Stimulated activated CD4-positive, alpha-beta T cell treated with anti-CD3 and anti-CD28 coated beads, Interleukin-2, amount 100 ng/mL, for 4 hours (primary cell): Measurements from ENCODE around the gene PLEKHA7.
"Not testable (repeated sequence)": the region's sequence is repeated elsewhere in the genome, so short reads cannot be mapped to it uniquely, and the experiment has no call there.

Experiments
- DNase-seq: peaks from one replicate; pipeline ENCODE4 v3.0.0-alpha.2; 2020; ENCODE audit warnings: low read depth

Gene PLEKHA7

GRCh38 chr11:16977994-16978315 lies 36.3 kb downstream of the PLEKHA7 start:
- DNase-seq, result no peak

- no peak for DNase-seq
Observed at GRCh38 chr11:16977136-16977993, 36.8 kb downstream of the PLEKHA7 start.

DNA sequence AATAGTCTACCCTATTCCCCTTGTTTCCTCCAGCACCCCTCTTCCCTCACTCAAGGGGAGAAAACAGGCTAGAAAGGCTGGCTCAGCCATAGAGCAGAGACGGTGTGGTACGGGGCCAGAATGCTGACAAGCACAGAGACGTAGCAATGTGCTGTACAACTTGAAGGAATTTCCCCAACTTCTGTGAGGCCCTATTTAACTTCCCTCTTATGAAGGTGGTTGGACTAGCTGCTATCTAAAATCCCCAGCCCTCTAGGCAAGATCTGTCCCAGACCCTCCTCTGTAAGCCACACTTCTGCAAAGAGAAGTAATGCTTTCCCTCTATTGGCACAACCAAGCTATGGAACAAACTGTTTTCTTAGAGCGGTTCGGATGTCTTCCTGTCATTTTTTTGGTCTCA lies 37.8 kb downstream of the PLEKHA7 start:
- DNase-seq, result no peak

DNA sequence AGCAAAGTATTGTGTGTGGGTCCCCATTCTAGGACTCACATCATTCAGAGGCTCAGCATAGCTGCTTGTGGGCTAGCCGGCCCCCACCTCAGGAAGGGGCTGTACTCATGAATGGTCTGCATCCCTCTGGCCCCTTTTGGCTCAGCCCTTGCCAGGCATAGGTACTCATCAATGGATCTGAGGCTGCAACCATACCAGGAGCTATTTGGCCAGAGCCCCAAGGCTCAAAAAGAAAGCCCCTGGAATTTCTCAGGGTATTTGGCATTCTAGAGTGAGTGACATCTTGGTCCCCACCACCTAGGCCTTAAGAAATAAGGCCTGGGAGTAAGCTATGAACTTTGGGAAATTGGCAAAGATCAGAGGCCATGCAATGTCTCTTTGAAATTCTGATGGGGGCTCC lies 38.3 kb downstream of the PLEKHA7 start:
- no peak for DNase-seq

DNA sequence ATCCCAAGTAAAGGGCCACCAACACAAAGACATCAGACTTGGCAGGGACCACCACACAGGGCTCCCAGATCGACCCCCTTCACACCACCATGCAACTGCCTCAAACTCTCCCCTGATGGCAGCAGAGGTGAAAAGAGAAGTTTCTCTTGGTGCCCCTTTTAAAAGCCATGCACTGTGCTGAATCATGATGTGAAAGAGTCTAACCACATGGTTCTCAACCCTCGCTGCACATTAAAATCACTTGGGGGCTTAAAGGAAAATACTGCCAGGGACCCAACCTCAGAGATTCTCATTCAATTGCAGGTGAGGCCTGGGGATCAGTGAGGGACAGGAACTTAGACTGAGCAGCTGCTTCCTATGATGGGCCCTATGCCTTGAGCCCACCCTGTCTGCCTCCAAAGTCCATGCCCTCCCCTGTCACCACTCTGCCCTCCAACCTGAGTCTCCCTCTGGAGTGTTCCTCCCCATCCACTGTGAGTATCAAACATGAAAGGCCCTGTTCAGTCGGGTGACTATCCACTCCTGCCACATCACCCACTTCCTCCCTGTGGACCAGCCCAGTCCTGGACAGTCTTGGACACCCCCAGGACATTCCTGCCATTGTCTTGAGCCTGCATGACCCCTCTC lies 40.8 kb downstream of the PLEKHA7 start:
- no peak for DNase-seq

DNA sequence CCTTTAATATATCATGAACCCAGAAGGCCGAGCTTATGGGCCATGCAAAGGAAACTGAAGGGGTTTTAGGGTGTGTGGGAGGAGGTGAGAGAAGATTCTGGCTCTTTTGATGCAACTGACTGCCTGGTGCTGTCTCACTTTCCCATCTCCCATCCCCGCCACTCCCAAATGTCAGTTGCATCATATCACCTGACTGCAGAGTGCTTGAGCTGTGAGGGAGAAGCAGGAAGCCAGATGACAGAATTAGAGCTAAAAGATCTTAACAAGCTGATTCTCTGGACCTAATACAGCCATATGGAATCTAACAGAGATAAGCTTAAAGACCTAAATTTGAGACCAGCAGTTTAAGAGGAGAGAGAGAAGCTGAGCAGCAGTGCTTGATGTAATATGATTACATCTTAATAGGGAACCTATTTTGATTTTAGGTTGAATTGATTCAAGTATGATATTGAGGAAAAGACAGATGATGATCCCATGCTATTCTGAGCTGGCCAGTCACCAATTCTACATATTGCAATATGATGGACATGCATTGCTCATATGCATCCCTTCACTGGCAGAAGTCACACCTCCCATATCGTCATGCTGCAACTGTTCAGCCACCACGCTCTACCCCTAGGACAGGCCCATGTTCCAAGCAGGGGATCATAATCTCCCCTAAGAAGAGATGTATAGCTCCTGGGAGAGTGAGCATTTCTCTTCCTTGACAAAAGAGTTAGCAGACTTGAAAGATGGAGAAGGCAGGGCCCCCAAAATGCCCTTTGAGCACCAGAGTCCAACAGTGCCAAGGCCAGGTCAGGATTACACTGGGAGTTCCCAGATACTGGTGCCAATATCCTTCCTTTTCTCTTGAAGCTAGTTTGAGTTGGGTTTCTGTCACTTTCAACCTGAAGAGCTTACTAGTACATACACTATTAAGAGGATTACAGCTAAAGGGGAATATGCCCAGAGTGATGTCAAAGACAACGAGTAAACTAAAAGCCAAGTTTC lies 44.9 kb downstream of the PLEKHA7 start:
- no peak for DNase-seq

DNA sequence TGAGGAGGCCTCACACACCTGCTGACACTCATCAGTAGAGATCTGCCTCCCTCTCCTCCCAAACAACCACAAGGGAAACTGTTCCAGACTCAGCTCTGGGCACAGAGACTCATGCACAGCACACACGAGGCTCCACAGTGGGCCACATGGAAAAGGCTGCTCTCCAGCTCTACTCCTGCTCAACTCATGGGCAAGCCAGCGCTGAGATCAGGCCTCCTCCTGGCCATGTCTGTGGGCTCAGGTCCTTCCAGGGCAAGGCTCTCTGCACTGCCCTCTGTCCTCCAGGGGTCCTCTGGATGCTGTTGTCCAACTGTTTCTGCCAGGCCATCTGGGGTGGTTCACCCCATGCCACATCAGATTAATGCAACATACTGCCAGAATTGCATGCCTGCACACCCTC lies 46.0 kb downstream of the PLEKHA7 start:
- no peak for DNase-seq

DNA sequence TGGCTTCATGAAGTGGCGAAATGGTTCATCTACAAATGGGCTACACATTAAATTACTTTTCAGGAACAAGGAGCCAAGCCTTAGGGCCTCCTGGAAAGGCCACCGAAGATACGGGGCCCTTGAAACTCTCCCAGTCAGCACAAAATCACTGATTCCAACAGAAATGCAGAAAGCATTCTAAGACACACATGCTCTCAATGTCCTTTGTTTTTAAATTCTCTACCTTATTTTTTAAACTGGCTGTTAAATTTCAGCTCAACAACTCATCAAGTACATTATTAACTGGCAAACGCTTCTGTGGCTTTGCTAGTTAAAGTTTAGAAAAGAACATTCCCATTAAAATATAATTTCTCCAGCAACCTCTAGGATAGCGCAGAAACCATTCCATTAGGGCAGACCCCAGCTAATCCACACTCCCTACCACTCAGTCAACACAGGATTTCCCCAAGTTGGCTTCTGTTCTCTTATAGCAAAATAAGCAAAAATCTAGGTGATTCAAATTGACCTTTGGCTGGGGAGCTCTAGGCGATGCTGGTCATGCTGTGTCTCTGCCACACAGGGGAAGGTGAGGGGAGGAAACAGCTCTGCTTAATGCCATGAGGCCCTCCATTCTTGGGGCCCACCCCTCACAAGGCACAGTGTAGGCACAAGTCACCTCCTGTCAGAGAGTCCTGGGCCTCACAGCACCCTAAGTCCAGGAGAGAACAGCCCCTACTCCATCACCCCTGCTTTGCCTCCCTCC lies 47.1 kb downstream of the PLEKHA7 start:
- no peak for DNase-seq

- no peak for DNase-seq
Observed at GRCh38 chr11:16964501-16964900, 49.7 kb downstream of the PLEKHA7 start.

GRCh38 chr11:16963316-16963876 lies 50.8 kb downstream of the PLEKHA7 start:
- DNase-seq, result no peak

DNA sequence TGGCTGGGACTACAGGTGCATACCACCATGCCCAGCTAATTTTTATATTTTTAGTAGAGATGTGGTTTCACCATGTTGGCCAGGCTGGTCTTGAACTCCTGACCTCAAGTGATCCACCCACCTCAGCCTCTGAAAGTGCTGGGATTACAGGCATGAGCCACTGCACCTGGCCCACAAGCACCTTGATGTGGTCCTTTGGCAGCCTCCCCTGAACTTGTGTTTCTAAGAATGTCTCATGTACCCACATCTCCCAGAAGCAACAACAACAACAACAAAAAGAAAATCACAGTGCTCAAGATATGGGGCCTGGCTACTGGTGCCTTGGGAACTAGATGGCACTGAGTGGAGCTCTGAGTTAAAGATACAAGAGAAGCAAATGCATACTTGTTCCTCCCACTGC lies 51.6 kb downstream of the PLEKHA7 start:
- not testable (repeated sequence) for DNase-seq

DNA sequence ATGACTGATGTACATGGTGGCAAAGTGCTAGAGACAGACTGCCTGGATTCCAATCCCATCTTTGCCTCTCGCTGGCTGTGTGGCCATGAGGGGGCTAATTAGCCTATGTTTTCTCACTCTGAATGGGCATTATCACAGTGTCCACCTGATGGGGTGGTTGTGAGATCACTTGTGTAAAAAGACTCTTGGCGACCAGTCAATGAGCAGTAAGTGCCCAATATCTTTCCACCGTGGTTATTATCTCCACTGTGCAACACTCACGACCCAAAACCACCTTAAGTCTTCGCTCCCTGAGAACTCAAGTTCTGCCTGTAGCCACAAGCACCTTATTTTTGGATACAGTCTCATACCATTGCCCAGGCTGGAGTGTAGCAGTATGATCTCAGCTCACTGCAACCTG lies 52.1 kb downstream of the PLEKHA7 start:
- DNase-seq, result no peak

DNA sequence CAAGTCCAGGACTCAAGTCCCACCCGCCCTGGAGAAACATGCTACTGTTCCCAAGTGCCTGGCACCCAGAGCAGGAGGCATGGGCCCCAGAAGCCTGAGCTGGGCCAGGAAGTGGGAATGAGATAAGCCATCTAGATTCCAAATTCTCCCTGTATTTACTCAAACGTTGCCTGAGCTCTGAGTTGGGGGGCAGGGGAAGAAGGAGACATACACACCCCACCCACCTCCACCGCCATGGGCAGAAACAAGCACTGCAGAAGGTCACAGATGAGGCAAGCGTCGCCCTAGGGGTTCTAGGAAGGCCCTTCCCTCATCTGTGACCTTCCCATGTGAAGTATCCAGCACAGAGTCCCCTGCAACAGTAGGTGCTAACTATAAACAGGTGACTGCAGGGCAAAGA lies 54.0 kb downstream of the PLEKHA7 start:
- DNase-seq, result no peak

DNA sequence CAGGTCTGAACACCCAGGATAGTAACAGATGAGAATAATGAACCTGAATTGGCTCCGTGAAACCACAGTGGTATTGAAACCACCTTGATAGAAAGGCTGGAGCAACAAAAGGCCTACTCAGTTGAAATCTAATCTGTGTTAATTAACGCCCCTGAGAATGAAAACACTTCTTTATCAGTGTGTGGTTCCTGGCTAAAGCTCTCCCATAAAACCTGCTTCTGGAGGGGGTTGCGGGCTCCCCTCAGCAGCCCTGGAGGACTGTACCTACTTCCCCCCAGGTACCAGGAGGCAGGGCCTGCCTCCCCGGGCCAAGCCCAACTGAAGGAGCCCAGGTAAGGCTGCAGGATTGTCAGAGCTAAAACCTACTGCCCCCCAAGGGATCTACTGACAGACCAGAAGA lies 54.6 kb downstream of the PLEKHA7 start:
- DNase-seq, result no peak

GRCh38 chr11:16958833-16959232 lies 55.4 kb downstream of the PLEKHA7 start:
- no peak for DNase-seq

- no peak for DNase-seq
Observed at GRCh38 chr11:16956538-16957153, 57.6 kb downstream of the PLEKHA7 start.

DNA sequence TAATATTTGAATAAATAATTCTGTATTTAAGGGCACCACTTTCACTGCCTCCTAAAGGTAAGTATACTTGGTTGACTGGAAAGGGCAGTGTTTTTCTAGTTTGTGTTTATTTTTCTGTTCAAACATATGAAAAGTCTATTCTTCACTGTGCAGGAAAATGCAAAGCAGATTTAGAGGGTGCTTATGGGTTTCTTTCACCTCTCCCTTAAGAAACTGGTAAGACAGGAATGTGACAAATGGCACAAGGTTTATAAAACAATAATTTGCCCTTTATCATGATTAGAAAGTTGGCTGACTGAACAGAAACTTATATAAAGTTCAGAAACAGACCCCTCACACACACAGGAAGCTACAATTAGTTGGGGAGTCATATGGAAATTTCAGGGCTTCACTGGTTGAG lies 60.6 kb downstream of the PLEKHA7 start:
- DNase-seq, result no peak

DNA sequence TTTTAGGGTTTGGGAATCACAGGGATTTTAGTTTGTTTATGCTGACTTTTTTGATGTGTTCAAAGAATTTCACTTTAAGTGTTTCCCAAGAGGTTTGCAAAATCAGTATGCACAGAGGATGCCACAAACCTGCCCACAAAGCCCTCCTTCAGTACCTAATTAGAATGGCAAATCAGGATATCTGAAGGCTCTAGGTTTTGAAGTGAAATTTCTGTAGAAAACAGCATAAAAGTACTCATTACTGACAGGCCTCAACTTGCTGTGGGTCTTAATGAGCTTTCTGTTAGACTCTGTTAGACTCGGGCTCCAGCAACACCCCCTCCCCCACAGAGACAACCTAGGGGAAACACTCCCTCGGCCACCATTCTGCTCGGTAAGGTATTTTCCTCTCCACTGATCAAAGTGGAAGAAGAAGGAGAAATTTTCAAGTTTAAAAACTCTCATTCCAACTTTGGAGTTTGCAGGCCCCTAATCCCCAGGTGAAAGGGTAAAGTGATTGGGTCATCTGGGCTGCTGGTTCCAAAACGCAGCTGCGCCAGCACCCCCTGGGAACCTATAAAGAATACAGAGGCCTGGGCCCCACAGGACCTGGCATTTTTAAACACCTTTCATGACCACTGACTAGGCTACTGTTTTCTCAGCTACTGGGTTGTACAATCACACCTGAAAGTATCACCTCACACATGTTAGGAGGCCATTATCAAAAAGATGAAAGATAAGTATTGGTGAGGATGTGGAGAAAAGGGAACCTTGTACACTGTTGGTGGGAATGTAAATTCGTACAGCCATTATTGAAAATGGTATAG lies 67.5 kb downstream of the PLEKHA7 start:
- no peak for DNase-seq

DNA sequence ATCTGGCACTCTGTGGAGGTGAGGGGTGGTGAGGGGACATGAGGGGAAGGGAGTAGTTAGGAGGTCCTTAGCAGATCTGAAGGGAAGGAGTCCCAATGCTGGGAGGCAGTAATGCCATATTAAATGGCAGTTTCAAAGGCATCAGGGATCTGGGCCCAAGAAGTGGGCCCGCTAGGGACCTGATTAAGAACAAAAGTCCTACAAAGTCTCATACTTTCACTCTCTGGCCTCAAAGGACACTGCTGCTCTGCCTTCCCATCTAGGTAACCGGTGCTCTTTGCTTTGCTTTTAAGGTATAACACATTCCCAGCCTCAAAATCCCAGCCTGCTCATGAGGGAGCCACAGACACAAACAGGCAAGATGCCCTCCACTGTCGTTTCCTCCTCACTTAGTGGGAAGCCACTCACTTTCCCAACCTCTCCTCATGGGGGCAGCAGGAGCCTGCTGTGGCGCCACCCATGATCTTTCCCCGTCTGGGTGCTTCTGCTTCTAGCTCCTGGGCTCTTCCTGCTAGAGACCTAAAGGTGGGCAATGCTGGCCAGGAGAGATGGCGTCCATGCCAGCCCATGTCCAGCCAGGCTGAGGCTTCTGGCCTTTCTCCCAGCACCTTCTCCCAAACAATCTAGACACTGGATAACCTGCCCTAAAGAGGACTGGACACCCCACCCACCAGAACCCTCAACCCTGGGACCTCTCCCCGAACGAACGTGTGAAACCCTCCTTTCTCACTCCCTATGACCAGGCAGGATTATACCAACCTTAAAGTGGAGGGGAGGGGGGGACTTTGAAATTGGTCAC lies 68.3 kb downstream of the PLEKHA7 start:
- DNase-seq, result no peak
